ENCODE data around the gene PPIL4.

- TF ChIP-seq POLR2A (IDR thresholded peaks at IDR 0.05) (no peak), CTCF (IDR thresholded peaks at IDR 0.05) (no peak)
Measured at GRCh38 chr6:149489967-149490366, 55.9 kb downstream of the PPIL4 start.

All from testis (tissue), 2 donors.